Effector memory CD4-positive, alpha-beta T cell (primary cell): Measurements from ENCODE around the gene SLC52A3.
"Not testable (repeated sequence)": the region's sequence is repeated elsewhere in the genome, so short reads cannot be mapped to it uniquely, and the experiment has no call there.

Source experiments
- DNase-seq, 3 donors: peaks; one replicate each; pipeline ENCODE4 v3.0.0-alpha.2; 2020
- H3K27ac ChIP-seq: 2 replicates; pipeline ENCODE4 v1.7.0; 2013; ENCODE audit warnings: mild to moderate bottlenecking, low read length, moderate library complexity; ENCODE audit not compliant: insufficient read depth, poor library complexity, severe bottlenecking
- H3K27me3 ChIP-seq: replicated peaks from 2 replicates; pipeline ENCODE4 v1.7.0; 2013; ENCODE audit warnings: mild to moderate bottlenecking, low read length; ENCODE audit not compliant: insufficient read depth, control insufficient read depth, poor library complexity, severe bottlenecking
- H3K36me3 ChIP-seq: 2 replicates; pipeline ENCODE4 v1.7.0; 2013; ENCODE audit warnings: mild to moderate bottlenecking, low read length, moderate library complexity; ENCODE audit not compliant: control insufficient read depth, insufficient read depth
- H3K4me1 ChIP-seq: 2 replicates; pipeline ENCODE4 v1.7.0; 2013; ENCODE audit warnings: low read length, mild to moderate bottlenecking; ENCODE audit not compliant: control insufficient read depth, insufficient read depth, poor library complexity, severe bottlenecking
- H3K4me3 ChIP-seq: 2 replicates; pipeline ENCODE4 v1.7.0; 2013; ENCODE audit warnings: low read length, low read depth, mild to moderate bottlenecking; ENCODE audit not compliant: insufficient read depth, poor library complexity, severe bottlenecking
- H3K9me3 ChIP-seq: 2 replicates; pipeline ENCODE4 v1.7.0; 2013; ENCODE audit warnings: mild to moderate bottlenecking, low read length, moderate library complexity; ENCODE audit not compliant: control insufficient read depth
- total RNA-seq, 3 donors: gene quantifications; one replicate each; lab custom pipeline; 2026; lab: John Stamatoyannopoulos, UW

The SLC52A3 gene
- 0 to 0.19 (median 0) reads per million in 3 donors for total RNA-seq

- no peaks in the 10 kb centered on the region for H3K27me3 ChIP-seq
- no peaks in the 10 kb centered on the region for H3K4me1 ChIP-seq
- DNase-seq, result no peak
- no peaks in the 10 kb centered on the region for H3K36me3 ChIP-seq
- H3K4me3 ChIP-seq, result no peak within 1 kb of the TSS
- no peak within 1 kb of the TSS for H3K27ac ChIP-seq
- H3K9me3 ChIP-seq, result no peaks in the 10 kb centered on the region
These were observed at the start of gene SLC52A3 for GRCh38 chr20:768426-768978. SLC52A3 (minus strand) TSS chr20:768500; CDS start chr20:765774, 2,726 bp downstream.

- Histone ChIP-seq H3K4me1 (peaks cover 3% of the 10 kb centered on the region), H3K27ac (no peak overlapping the region), H3K27me3 (peaks cover 3% of the 10 kb centered on the region), H3K4me3 (no peak overlapping the region), H3K9me3 (no peaks in the 10 kb centered on the region), H3K36me3 (no peaks in the 10 kb centered on the region)
- DNase-seq, result peak; percentile 36 to 55 (median 43)
These were observed 47.8 kb upstream of the SLC52A3 start for GRCh38 chr20:815914-816606.

- H3K27ac ChIP-seq, result no peak overlapping the region
- H3K27me3 ChIP-seq, result peaks cover 3% of the 10 kb centered on the region
- no peaks in the 10 kb centered on the region for H3K36me3 ChIP-seq
- DNase-seq, result no peak
- peaks cover 3% of the 10 kb centered on the region for H3K4me1 ChIP-seq
- no peaks in the 10 kb centered on the region for H3K9me3 ChIP-seq
- H3K4me3 ChIP-seq, result no peak overlapping the region
These were observed 46.9 kb upstream of the SLC52A3 start for GRCh38 chr20:815226-815625.

- no peak overlapping the region for H3K27ac ChIP-seq
- no peak for DNase-seq
- H3K27me3 ChIP-seq, result peaks cover 3% of the 10 kb centered on the region
- H3K4me3 ChIP-seq, result no peak overlapping the region
- H3K9me3 ChIP-seq, result no peaks in the 10 kb centered on the region
- no peaks in the 10 kb centered on the region for H3K4me1 ChIP-seq
- H3K36me3 ChIP-seq, result no peaks in the 10 kb centered on the region
These were observed 45.1 kb upstream of the SLC52A3 start for GRCh38 chr20:813390-813789.

GRCh38 chr20:812435-812814 lies 44.1 kb upstream of the SLC52A3 start:
- H3K36me3 ChIP-seq, H3K4me1 ChIP-seq, DNase-seq, H3K4me3 ChIP-seq, H3K27me3 ChIP-seq, H3K9me3 ChIP-seq, H3K27ac ChIP-seq: not testable (repeated sequence)

GRCh38 chr20:811776-812434 lies 43.6 kb upstream of the SLC52A3 start:
- not testable (repeated sequence) for H3K27me3 ChIP-seq, H3K9me3 ChIP-seq, H3K4me3 ChIP-seq, H3K27ac ChIP-seq, H3K36me3 ChIP-seq, DNase-seq, H3K4me1 ChIP-seq

GRCh38 chr20:805713-806112 lies 37.4 kb upstream of the SLC52A3 start:
- Histone ChIP-seq H3K4me1 (no peaks in the 10 kb centered on the region), H3K9me3 (no peaks in the 10 kb centered on the region), H3K27ac (no peak overlapping the region), H3K4me3 (no peak overlapping the region), H3K36me3 (no peaks in the 10 kb centered on the region), H3K27me3 (no peaks in the 10 kb centered on the region)
- no peak for DNase-seq

GRCh38 chr20:801678-802077 lies 33.4 kb upstream of the SLC52A3 start:
- H3K27me3 ChIP-seq, result no peaks in the 10 kb centered on the region
- no peak for DNase-seq
- H3K36me3 ChIP-seq, result no peaks in the 10 kb centered on the region
- no peak overlapping the region for H3K4me3 ChIP-seq
- H3K4me1 ChIP-seq, result no peaks in the 10 kb centered on the region
- H3K9me3 ChIP-seq, result no peaks in the 10 kb centered on the region
- no peak overlapping the region for H3K27ac ChIP-seq

- not testable (repeated sequence) for DNase-seq, H3K4me3 ChIP-seq, H3K4me1 ChIP-seq, H3K36me3 ChIP-seq, H3K27me3 ChIP-seq, H3K9me3 ChIP-seq, H3K27ac ChIP-seq
These were observed 31.7 kb upstream of the SLC52A3 start for GRCh38 chr20:800026-800425.

- H3K4me1 ChIP-seq, H3K27ac ChIP-seq, H3K36me3 ChIP-seq, H3K9me3 ChIP-seq, H3K4me3 ChIP-seq, H3K27me3 ChIP-seq, DNase-seq: not testable (repeated sequence)
These were observed 30.4 kb upstream of the SLC52A3 start for GRCh38 chr20:798746-799145.
